Measurements from ENCODE around the gene CAPN9. TPM values are rescaled to one million over a fixed set of nuclear protein-coding genes. Genes with fewer than 3 reads are reported as not detected.
"Not testable (repeated sequence)": the region's sequence is repeated elsewhere in the genome, so short reads cannot be mapped to it uniquely, and the experiment has no call there.

The CAPN9 gene, protein sequence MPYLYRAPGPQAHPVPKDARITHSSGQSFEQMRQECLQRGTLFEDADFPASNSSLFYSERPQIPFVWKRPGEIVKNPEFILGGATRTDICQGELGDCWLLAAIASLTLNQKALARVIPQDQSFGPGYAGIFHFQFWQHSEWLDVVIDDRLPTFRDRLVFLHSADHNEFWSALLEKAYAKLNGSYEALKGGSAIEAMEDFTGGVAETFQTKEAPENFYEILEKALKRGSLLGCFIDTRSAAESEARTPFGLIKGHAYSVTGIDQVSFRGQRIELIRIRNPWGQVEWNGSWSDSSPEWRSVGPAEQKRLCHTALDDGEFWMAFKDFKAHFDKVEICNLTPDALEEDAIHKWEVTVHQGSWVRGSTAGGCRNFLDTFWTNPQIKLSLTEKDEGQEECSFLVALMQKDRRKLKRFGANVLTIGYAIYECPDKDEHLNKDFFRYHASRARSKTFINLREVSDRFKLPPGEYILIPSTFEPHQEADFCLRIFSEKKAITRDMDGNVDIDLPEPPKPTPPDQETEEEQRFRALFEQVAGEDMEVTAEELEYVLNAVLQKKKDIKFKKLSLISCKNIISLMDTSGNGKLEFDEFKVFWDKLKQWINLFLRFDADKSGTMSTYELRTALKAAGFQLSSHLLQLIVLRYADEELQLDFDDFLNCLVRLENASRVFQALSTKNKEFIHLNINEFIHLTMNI
- total RNA-seq (2014; rRNA removed; shearing (Covaris generic); ENCODE audit: low replicate concordance), result not detected in 2 replicates

DNA sequence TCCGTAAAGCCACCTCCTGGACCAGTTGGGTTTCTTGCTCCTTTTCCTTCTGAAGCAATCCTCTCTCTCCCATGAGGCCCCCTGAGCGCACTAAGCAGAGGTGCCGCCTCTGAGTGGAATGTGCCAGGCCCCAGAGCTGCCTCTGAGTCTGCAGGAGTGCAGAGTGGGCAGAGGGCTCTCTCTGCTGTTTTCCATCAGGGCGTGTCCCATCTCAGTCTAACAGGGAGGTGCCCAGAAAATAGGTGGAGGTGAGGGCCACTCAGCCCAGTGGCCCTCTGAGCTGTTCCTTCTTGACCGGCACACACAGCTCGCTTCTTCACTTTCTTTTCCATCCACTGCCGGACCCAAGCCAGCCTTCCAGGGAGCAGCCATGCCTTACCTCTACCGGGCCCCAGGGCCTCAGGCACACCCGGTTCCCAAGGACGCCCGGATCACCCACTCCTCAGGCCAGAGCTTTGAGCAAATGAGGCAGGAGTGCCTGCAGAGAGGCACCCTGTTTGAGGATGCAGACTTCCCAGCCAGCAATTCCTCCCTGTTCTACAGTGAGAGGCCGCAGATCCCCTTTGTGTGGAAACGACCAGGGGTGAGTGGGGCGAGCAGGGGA, at the start of gene CAPN9:
CAPN9 (plus strand) TSS at position 262 of the 604 bp plus-strand sequence; CDS start at position 371, 109 bp downstream.
- no peak for DNase-seq

DNA sequence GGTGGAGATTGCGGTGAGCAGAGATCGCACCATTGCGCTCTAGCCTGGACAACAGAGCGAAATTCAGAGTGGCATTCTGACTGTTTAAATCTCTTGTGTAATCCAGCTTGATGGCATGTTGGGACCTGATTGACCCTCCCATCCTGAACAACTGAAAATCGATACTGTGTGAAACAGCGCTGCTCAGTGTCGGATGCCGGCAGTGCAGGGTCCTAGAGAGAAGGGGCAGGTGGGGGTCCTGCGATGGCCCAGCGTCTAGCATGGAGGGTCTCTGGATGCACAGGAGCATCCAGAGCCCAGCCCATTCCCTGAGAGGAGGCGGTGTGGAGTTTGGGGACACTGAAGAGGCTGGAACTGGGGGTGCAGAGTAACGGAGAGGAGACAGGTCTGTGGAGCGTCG, 49.1 kb upstream of the CAPN9 start:
- H3K9me2 ChIP-seq (replicated peaks; ENCODE audit: insufficient read depth, low read length), result no peaks in the 10 kb centered on the region
- no peaks in the 10 kb centered on the region for H3K27me3 ChIP-seq (ENCODE audit: low read length)
- H2AFZ ChIP-seq (ENCODE audit: low read length), result no peak overlapping the region
- no peak overlapping the region for H3K4me2 ChIP-seq (ENCODE audit: low read depth, low read length, poor library complexity, severe bottlenecking)
- H3K9ac ChIP-seq (ENCODE audit: low read length), result no peak overlapping the region
- H3K36me3 ChIP-seq (ENCODE audit: insufficient read depth, low read length), result 0 out of 2 replicates have a peak, but pooled peaks cover 4% of the 10 kb centered on the region
- no peak for DNase-seq
- no peaks in the 10 kb centered on the region for H3K9me3 ChIP-seq (ENCODE audit: low read length)
- H4K20me1 ChIP-seq (ENCODE audit: insufficient read depth, low read depth, low read length), result no peaks in the 10 kb centered on the region
- no peaks in the 10 kb centered on the region for H3K79me2 ChIP-seq (ENCODE audit: low read length)
- H3K27ac ChIP-seq (ENCODE audit: low read length), result no peak overlapping the region
- H3K4me3 ChIP-seq (ENCODE audit: low read length), result no peak overlapping the region
- no peaks in the 10 kb centered on the region for H3K4me1 ChIP-seq (ENCODE audit: low read length)

More for the DNA sequence above, at the start of gene CAPN9:
- Histone ChIP-seq H3K36me3 (ENCODE audit: insufficient read depth, low read length) (no peaks in the 10 kb centered on the region), H3K9me3 (ENCODE audit: low read length) (no peaks in the 10 kb centered on the region), H3K27ac (ENCODE audit: low read length) (no peak within 1 kb of the TSS), H4K20me1 (ENCODE audit: insufficient read depth, low read depth, low read length) (no peaks in the 10 kb centered on the region), H3K9me2 (replicated peaks; ENCODE audit: insufficient read depth, low read length) (no peaks in the 10 kb centered on the region), H3K27me3 (ENCODE audit: low read length) (no peaks in the 10 kb centered on the region), H3K4me3 (ENCODE audit: low read length) (no peak within 1 kb of the TSS), H3K4me2 (ENCODE audit: low read depth, low read length, poor library complexity, severe bottlenecking) (no peak within 1 kb of the TSS), H3K4me1 (ENCODE audit: low read length) (peaks cover 15% of the 10 kb centered on the region), H3K79me2 (ENCODE audit: low read length) (no peaks in the 10 kb centered on the region), H3K9ac (ENCODE audit: low read length) (no peak within 1 kb of the TSS), H2AFZ (ENCODE audit: low read length) (no peak within 1 kb of the TSS)

DNA sequence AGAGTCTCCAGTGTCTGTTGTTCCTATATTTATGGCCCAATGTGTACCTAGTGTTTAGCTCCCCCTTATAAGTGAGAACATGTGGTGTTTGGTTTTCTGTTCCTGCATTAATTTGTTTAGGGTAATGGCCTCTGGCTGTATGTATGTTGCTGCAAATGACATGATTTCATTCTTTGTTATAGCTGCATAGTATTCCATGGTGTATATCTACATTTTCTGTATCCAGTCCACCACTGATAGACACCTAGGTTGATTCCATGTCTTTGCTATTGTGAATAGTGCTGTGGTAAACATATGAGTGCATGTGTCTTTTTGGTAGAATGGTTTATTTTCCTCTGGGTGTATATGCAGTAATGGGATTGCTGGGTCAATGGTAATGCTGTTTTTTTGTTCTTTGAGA, 48.2 kb upstream of the CAPN9 start:
- H3K36me3 ChIP-seq (ENCODE audit: insufficient read depth, low read length); H3K79me2 ChIP-seq (ENCODE audit: low read length); H3K4me1 ChIP-seq (ENCODE audit: low read length); H3K9me3 ChIP-seq (ENCODE audit: low read length); H3K4me2 ChIP-seq (ENCODE audit: low read depth, low read length, poor library complexity, severe bottlenecking); H3K4me3 ChIP-seq (ENCODE audit: low read length); H3K27ac ChIP-seq (ENCODE audit: low read length); DNase-seq; H3K9ac ChIP-seq (ENCODE audit: low read length); H3K9me2 ChIP-seq (replicated peaks; ENCODE audit: insufficient read depth, low read length); H2AFZ ChIP-seq (ENCODE audit: low read length); H3K27me3 ChIP-seq (ENCODE audit: low read length); H4K20me1 ChIP-seq (ENCODE audit: insufficient read depth, low read depth, low read length): not testable (repeated sequence)

DNA sequence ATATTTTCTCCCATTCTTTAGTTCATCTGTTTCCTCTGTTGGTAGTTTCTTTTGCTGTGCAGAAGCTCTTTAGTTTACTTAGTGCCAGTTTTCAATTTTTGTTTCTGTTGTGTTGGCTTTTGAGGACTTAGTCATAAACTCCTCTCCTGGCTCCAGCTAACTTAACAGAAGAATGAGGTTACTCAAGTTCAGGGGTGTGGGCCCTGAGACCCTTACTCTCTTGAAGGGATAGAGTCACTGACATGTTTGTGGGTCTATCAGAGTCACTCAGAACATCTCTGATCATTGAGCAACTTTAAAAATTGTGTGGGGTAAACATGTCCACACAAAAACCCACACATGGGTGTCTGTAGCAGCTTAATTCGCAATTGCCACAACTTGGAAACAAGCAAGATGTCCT, 47.5 kb upstream of the CAPN9 start:
- Histone ChIP-seq H4K20me1 (ENCODE audit: insufficient read depth, low read depth, low read length) (no peaks in the 10 kb centered on the region), H3K9me3 (ENCODE audit: low read length) (no peaks in the 10 kb centered on the region), H3K36me3 (ENCODE audit: insufficient read depth, low read length) (no peaks in the 10 kb centered on the region), H3K9ac (ENCODE audit: low read length) (no peak overlapping the region), H3K27me3 (ENCODE audit: low read length) (no peaks in the 10 kb centered on the region), H3K4me3 (ENCODE audit: low read length) (no peak overlapping the region), H3K4me2 (ENCODE audit: low read depth, low read length, poor library complexity, severe bottlenecking) (no peak overlapping the region), H3K9me2 (replicated peaks; ENCODE audit: insufficient read depth, low read length) (no peaks in the 10 kb centered on the region), H3K27ac (ENCODE audit: low read length) (no peak overlapping the region), H3K4me1 (ENCODE audit: low read length) (no peaks in the 10 kb centered on the region), H3K79me2 (ENCODE audit: low read length) (no peaks in the 10 kb centered on the region), H2AFZ (ENCODE audit: low read length) (no peak overlapping the region)
- no peak for DNase-seq

DNA sequence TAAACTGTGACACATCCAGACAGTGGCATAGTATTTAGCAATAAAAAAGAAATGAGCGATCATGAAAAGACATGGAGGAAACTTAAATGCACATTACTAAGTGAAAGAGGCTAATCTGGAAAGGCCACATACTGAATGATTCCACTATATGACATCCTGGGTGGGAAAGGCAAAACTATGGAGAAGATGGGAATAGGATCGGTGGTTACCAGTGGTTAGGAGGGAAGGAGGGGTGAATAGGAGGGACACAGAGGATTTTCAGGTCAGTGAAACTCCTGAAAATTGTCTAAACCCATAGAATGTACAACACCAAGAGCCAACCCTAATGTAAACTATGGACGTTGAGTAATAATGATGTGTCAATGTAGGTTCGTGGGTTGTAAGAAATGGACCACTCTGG, 47.1 kb upstream of the CAPN9 start:
- Histone ChIP-seq H3K79me2 (ENCODE audit: low read length) (no peaks in the 10 kb centered on the region), H3K4me2 (ENCODE audit: low read depth, low read length, poor library complexity, severe bottlenecking) (no peak overlapping the region), H3K36me3 (ENCODE audit: insufficient read depth, low read length) (no peaks in the 10 kb centered on the region), H3K4me3 (ENCODE audit: low read length) (no peak overlapping the region), H3K9me3 (ENCODE audit: low read length) (no peaks in the 10 kb centered on the region), H3K4me1 (ENCODE audit: low read length) (no peaks in the 10 kb centered on the region), H2AFZ (ENCODE audit: low read length) (no peak overlapping the region), H3K27me3 (ENCODE audit: low read length) (no peaks in the 10 kb centered on the region), H4K20me1 (ENCODE audit: insufficient read depth, low read depth, low read length) (no peaks in the 10 kb centered on the region), H3K9ac (ENCODE audit: low read length) (no peak overlapping the region), H3K27ac (ENCODE audit: low read length) (no peak overlapping the region), H3K9me2 (replicated peaks; ENCODE audit: insufficient read depth, low read length) (no peaks in the 10 kb centered on the region)
- DNase-seq, result no peak

DNA sequence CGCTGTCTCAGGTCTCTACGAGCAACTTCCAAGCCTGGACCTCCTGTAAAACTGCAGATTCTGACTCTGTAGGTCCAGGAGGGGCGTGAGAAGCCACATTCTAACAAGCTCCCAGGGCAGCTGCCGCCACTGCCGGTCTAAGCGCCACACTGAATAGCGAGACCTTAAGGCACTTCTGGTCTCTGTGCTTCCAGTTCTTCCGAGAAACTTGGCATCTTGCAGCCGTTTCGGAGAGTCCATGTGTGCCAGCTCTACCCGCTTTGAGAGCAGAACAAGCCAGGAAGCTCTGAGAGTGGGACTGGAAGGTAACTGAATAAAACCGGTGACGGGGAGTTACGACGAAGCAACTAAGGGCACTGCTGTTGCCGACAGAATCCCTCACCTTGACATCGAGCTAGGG, 45.8 kb upstream of the CAPN9 start:
- no peak overlapping the region for H3K9ac ChIP-seq (ENCODE audit: low read length)

DNA sequence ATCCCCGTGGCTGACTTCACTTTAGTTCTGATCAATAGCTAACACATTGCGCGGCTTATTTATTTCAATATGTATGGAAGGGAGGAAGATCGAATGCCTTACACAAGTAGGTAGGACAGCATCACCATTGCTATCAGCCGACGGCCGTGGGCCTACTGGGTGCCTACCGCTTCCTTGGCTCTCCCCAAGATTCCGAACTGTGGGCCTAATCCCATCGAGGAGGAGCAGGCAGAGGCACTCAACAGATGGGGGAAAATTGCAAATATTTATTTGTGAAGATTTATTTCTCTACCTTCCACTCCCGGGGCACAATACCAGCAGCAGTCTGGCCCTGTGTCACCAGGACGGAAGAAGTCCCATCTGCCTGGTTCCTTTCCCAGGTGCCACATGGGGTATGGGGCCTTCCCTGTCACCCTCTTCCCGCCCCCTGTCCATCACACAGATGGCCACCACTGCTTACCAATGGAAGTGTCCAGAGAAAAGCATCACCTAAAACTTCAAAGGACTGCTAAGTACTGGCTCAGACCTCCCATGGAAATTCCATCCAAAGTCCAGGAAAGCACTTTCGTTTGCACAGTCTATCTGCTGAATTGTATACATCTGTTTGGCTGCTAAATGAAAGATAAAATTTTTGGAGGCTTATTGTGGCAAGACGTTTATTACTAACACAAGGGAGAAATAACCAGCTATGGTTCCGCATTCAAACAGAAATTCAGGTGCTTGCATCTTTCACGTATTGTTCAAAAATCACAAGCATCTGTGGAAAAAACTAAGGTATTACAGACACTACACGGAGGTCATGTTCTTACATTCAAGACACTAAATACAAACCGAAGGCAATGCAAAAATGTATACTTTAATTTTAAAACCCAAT, 45.1 kb upstream of the CAPN9 start:
- no peak for DNase-seq
- Histone ChIP-seq H3K4me2 (ENCODE audit: low read depth, low read length, poor library complexity, severe bottlenecking) (no peak overlapping the region), H3K79me2 (ENCODE audit: low read length) (no peaks in the 10 kb centered on the region)

More for the DNA sequence above, 45.8 kb upstream of the CAPN9 start:
- Histone ChIP-seq H3K27me3 (ENCODE audit: low read length) (no peaks in the 10 kb centered on the region), H3K4me2 (ENCODE audit: low read depth, low read length, poor library complexity, severe bottlenecking) (no peak overlapping the region), H3K27ac (ENCODE audit: low read length) (no peak overlapping the region), H3K4me3 (ENCODE audit: low read length) (no peak overlapping the region), H3K9me2 (replicated peaks; ENCODE audit: insufficient read depth, low read length) (no peaks in the 10 kb centered on the region), H3K36me3 (ENCODE audit: insufficient read depth, low read length) (no peaks in the 10 kb centered on the region), H3K4me1 (ENCODE audit: low read length) (no peaks in the 10 kb centered on the region), H4K20me1 (ENCODE audit: insufficient read depth, low read depth, low read length) (no peaks in the 10 kb centered on the region), H3K79me2 (ENCODE audit: low read length) (no peaks in the 10 kb centered on the region), H3K9me3 (ENCODE audit: low read length) (no peaks in the 10 kb centered on the region), H2AFZ (ENCODE audit: low read length) (no peak overlapping the region)
- no peak for DNase-seq

More for the DNA sequence above, 45.1 kb upstream of the CAPN9 start:
- H3K27ac ChIP-seq (ENCODE audit: low read length), result no peak overlapping the region
- H2AFZ ChIP-seq (ENCODE audit: low read length), result no peak overlapping the region
- no peaks in the 10 kb centered on the region for H4K20me1 ChIP-seq (ENCODE audit: insufficient read depth, low read depth, low read length)
- H3K36me3 ChIP-seq (ENCODE audit: insufficient read depth, low read length), result no peaks in the 10 kb centered on the region
- no peaks in the 10 kb centered on the region for H3K27me3 ChIP-seq (ENCODE audit: low read length)
- no peak overlapping the region for H3K9ac ChIP-seq (ENCODE audit: low read length)
- H3K9me2 ChIP-seq (replicated peaks; ENCODE audit: insufficient read depth, low read length), result no peaks in the 10 kb centered on the region
- H3K4me1 ChIP-seq (ENCODE audit: low read length), result no peaks in the 10 kb centered on the region
- H3K9me3 ChIP-seq (ENCODE audit: low read length), result no peaks in the 10 kb centered on the region
- no peak overlapping the region for H3K4me3 ChIP-seq (ENCODE audit: low read length)
